PC-3 (cell line): Measurements from ENCODE around the gene RAB5B. TPM values are rescaled to one million over a fixed set of nuclear protein-coding genes. Genes with fewer than 3 reads are reported as not detected.

Source experiments
- ATAC-seq: fragments of 200-7000 bp; cut with Tn5 transposase; 2 replicates; pipeline ENCODE4 v1.9.1; 2020; ENCODE audit warnings: mild to moderate bottlenecking, moderate library complexity
- BruUV-seq: library from RNA; stranded (reverse); fragments of 400-500 nt; replicated peaks from 2 replicates; lab custom pipeline; 2021; lab: Mats Ljungman, UMichigan
- CTCF ChIA-PET: fragments of 300-600 bp; sonication (Branson Sonifier 250); formaldehyde crosslinking; loops from one replicate; lab custom pipeline; 2022; ENCODE audit warnings: antibody characterized with exemption; lab: Charles Lee
- POLR2A ChIA-PET: fragments of 300-600 bp; sonication (Branson Sonifier 250); formaldehyde crosslinking; loops from one replicate; lab custom pipeline; 2022; ENCODE audit warnings: antibody characterized with exemption; ENCODE audit not compliant: unreplicated experiment; lab: Charles Lee
- DNase-seq: peaks from one replicate; pipeline ENCODE4 v3.0.0-alpha.2; 2015
- H2AFZ ChIP-seq: fragments of 300-600 bp; sonication (generic); 2 replicates; pipeline ENCODE4 v1.6.0; 2016; ENCODE audit warnings: antibody characterized with exemption, low read length
- H3F3A ChIP-seq: fragments of 300-600 bp; sonication (generic); one replicate; pipeline ENCODE4 v1.6.0; 2017; ENCODE audit warnings: antibody characterized with exemption, low read length, control low read depth, mild to moderate bottlenecking; ENCODE audit not compliant: unreplicated experiment
- H3K27ac ChIP-seq: fragments of 300-600 bp; sonication (generic); 2 replicates; pipeline ENCODE4 v1.5.1; 2016; ENCODE audit warnings: mild to moderate bottlenecking, low read length
- H3K27me3 ChIP-seq: fragments of 300-600 bp; sonication (generic); 2 replicates; pipeline ENCODE4 v1.6.1; 2016; ENCODE audit warnings: low read length, mixed read lengths
- H3K36me3 ChIP-seq: fragments of 300-600 bp; sonication (generic); 2 replicates; pipeline ENCODE4 v1.6.1; 2016; ENCODE audit warnings: low read depth, mixed run types, low read length, mixed read lengths
- H3K4me1 ChIP-seq: fragments of 300-600 bp; sonication (generic); 2 replicates; pipeline ENCODE4 v1.5.1; 2016; ENCODE audit warnings: low read length; ENCODE audit not compliant: insufficient read depth
- H3K4me2 ChIP-seq: fragments of 300-600 bp; sonication (generic); 2 replicates; pipeline ENCODE4 v1.6.0; 2016; ENCODE audit warnings: low read length
- H3K4me3 ChIP-seq: fragments of 300-600 bp; sonication (generic); 2 replicates; pipeline ENCODE4 v1.5.1; 2016; ENCODE audit warnings: mild to moderate bottlenecking, low read length, mixed read lengths
- H3K79me2 ChIP-seq: fragments of 300-600 bp; sonication (generic); 2 replicates; pipeline ENCODE4 v1.6.1; 2017; ENCODE audit warnings: low read length, mixed read lengths
- H3K9ac ChIP-seq: fragments of 300-600 bp; sonication (generic); 2 replicates; pipeline ENCODE4 v1.6.0; 2016; ENCODE audit warnings: mild to moderate bottlenecking, low read length
- H3K9me2 ChIP-seq: fragments of 300-600 bp; sonication (generic); replicated peaks from 2 replicates; pipeline ENCODE4 v1.6.1; 2016; ENCODE audit warnings: mixed run types, low read length, mixed read lengths
- H3K9me3 ChIP-seq: fragments of 300-600 bp; sonication (generic); 2 replicates; pipeline ENCODE4 v1.6.1; 2016; ENCODE audit warnings: low read length, mixed read lengths
- H4K20me1 ChIP-seq: fragments of 300-600 bp; sonication (generic); 2 replicates; pipeline ENCODE4 v1.6.1; 2016; ENCODE audit warnings: low read length, mixed read lengths
- CTCF ChIP-seq: fragments of 300-600 bp; sonication (generic); conservative IDR thresholded peaks from 2 replicates; pipeline ENCODE4 v1.5.1; 2017; ENCODE audit warnings: antibody characterized with exemption, low read depth, mild to moderate bottlenecking, low read length
- EZH2 ChIP-seq: fragments of 300-600 bp; sonication (generic); IDR thresholded peaks from one replicate; pipeline ENCODE4 v1.6.1; 2017; ENCODE audit warnings: antibody characterized with exemption, mild to moderate bottlenecking, low read length; ENCODE audit not compliant: unreplicated experiment
- EZH2phosphoT487 ChIP-seq: fragments of 300-600 bp; sonication (generic); IDR thresholded peaks from 2 replicates; pipeline ENCODE4 v1.6.1; 2018; ENCODE audit warnings: mild to moderate bottlenecking, antibody characterized with exemption, low read length, borderline replicate concordance
- intact Hi-C: fragments of 100-400 bp; cut with micrococcal nuclease; formaldehyde crosslinking; loops from 2 replicates; pipeline ENCODE4 v1.9.0; 2023
- total RNA-seq: library from RNA; depleted of rRNA; stranded (reverse); fragments of >200 nt; gene quantifications from 2 replicates; pipeline ENCODE4 v1.2.3, GENCODE V29; 2014

RAB5B gene
- total RNA-seq, 1 experiment from 2014 or later, result 48.8 TPM

DNA sequence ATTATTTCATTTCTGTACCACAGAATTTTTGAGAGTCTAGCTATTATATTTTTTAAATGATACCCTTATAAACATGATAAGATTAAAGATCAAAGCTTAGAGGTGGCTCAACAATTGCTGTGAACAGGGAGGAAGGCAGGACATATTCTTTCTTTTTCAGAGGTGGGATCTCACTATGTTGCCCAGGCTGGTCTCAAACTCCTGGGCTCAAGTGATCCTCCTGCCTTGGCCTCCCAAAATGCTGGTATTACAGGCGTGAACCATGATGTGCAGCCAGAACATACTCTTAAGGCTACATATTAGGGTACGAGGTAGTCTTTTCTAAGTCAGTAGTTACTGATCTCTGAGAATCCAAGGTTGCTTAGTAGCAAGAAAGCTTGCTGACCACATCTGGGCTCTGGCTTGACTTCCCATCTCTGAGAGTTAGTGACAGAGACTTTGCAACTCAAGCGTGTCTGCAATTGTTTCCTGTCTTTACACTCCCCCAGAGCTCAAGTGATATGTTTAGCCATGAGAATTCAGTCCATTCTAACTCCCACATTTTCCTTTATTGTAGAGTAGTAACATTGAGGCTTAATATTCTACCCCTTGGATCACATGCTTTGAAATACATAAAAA, 8.6 kb downstream of the RAB5B start:
- Histone ChIP-seq H3K4me1 (peaks cover 6% of the 10 kb centered on the region; the same call in 1 of the 2 replicates), H3K4me3 (no peak overlapping the region), H3K9ac (no peak overlapping the region), H3K9me3 (no peaks in the 10 kb centered on the region), H3K36me3 (peaks cover 4% of the 10 kb centered on the region; the same call in 1 of the 2 replicates), H4K20me1 (no peaks in the 10 kb centered on the region), H3K9me2 (no peaks in the 10 kb centered on the region), H3K27ac (no peak overlapping the region), H3K4me2 (no peak overlapping the region), H3K79me2 (peaks cover 18% of the 10 kb centered on the region; the same call in 1 of the 2 replicates), H3F3A (no peaks in the 10 kb centered on the region), H2AFZ (no peak overlapping the region), H3K27me3 (no peaks in the 10 kb centered on the region)
- BruUV-seq, result no TSS peak
- ChIA-PET POLR2A (no interaction called here), CTCF (no interaction called here)
- DNase-seq (no peak), ATAC-seq (no peak)
- no peak for TF ChIP-seq EZH2phosphoT487
- TF ChIP-seq EZH2, result no peak
- no peak for TF ChIP-seq CTCF
- intact Hi-C loops, result loop anchor here (1.0 kb wide), 1 partner anchor 8 kb away; the partner anchor contains the start of gene RAB5B

DNA sequence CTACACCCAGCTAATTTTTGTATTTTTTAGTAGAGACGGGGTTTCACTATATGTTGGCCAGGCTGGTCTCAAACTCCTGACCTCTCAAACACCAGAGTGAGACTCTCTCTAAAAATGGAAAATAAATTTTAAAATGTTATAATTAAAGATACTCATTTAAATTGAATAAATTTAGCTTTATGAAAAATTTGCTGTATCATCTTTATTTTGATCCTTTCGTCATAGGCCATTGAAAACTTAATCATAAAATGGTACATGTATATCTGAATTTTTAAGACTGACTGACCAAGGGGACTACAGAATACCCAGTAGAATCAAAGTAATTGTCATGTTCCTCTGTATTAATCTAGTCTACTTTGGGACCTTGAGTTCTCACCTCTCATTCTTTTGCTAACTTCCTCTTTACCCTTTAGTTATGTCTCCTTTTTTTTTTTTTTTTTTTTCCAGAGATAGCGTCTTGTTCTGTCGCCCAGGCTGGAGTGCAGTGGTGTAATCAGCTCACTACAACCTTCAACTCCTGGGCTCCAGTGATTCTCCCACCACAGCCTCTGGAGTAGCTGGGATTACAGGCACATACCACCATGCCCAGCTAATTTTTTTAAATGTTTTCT, 9.5 kb downstream of the RAB5B start:
- H3K4me1 ChIP-seq, result peaks cover 6% of the 10 kb centered on the region; the same call in 1 of the 2 replicates
- no peak overlapping the region for H3K27ac ChIP-seq
- BruUV-seq, result no TSS peak
- CTCF ChIA-PET, result no interaction called here
- no peaks in the 10 kb centered on the region for H3K27me3 ChIP-seq
- TF ChIP-seq EZH2, result no peak
- H3F3A ChIP-seq, result no peaks in the 10 kb centered on the region
- no peak overlapping the region for H3K9ac ChIP-seq
- ATAC-seq (no peak), DNase-seq (no peak)
- peaks cover 4% of the 10 kb centered on the region; the same call in 1 of the 2 replicates for H3K36me3 ChIP-seq
- H3K9me2 ChIP-seq, result no peaks in the 10 kb centered on the region
- POLR2A ChIA-PET, result no interaction called here
- no peak overlapping the region for H2AFZ ChIP-seq
- H3K4me3 ChIP-seq, result no peak overlapping the region
- no peaks in the 10 kb centered on the region for H4K20me1 ChIP-seq
- no peaks in the 10 kb centered on the region for H3K9me3 ChIP-seq
- intact Hi-C loops, result no loop called here
- no peak overlapping the region for H3K4me2 ChIP-seq
- peaks cover 12% of the 10 kb centered on the region; the same call in 1 of the 2 replicates for H3K79me2 ChIP-seq

DNA sequence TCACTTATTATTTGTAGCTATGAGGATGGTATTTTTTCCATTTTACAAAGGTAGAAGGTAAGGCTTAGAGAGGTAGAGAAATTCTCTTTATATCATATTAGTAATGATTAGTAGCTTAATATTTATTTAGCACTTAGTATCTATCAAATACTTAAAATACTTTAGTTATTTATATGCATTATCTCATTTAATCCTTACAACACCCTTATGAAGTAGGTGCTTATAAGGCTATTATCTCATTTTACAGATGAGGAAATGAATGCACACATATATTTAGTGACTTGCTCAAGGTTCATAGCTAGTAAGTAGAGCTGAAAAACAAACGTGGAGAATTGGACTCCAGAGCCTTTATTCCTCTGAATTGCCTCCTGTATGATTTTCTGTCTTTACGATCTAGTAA, 11.0 kb downstream of the RAB5B start:
- Histone ChIP-seq H3F3A (no peaks in the 10 kb centered on the region), H3K79me2 (0 out of 2 replicates have a peak, but pooled peaks cover 4% of the 10 kb centered on the region), H3K4me1 (peaks cover 6% of the 10 kb centered on the region; the same call in 1 of the 2 replicates), H3K36me3 (peaks cover 8% of the 10 kb centered on the region; the same call in 1 of the 2 replicates), H3K27ac (no peak overlapping the region), H3K9me3 (no peaks in the 10 kb centered on the region), H3K4me3 (no peak overlapping the region), H3K4me2 (no peak overlapping the region), H3K27me3 (no peaks in the 10 kb centered on the region), H3K9ac (no peak overlapping the region), H2AFZ (no peak overlapping the region), H3K9me2 (no peaks in the 10 kb centered on the region), H4K20me1 (no peaks in the 10 kb centered on the region)
- intact Hi-C loops, result no loop called here
- CTCF ChIA-PET, result no interaction called here
- no TSS peak for BruUV-seq
- TF ChIP-seq EZH2phosphoT487 (no peak), EZH2 (no peak), CTCF (no peak)
- DNase-seq (no peak), ATAC-seq (no peak)
- POLR2A ChIA-PET, result no interaction called here
